IMR-90 (cell line): ENCODE data around the gene DIP2C. TPM values are rescaled to one million over a fixed set of nuclear protein-coding genes. Genes with fewer than 3 reads are reported as not detected.

Experiments used
- ATAC-seq: fragments of 200-7000 bp; cut with Tn5 transposase; 2 replicates; pipeline ENCODE4 v1.9.1; 2020; ENCODE audit warnings: low read depth, mild to moderate bottlenecking, moderate library complexity
- BruUV-seq: library from RNA; stranded (reverse); fragments of 400-500 nt; replicated peaks from 2 replicates; lab custom pipeline; 2021; lab: Mats Ljungman, UMichigan
- CTCF ChIA-PET: fragments of 300-600 bp; formaldehyde crosslinking; extraction: SDS; loops from one replicate; lab custom pipeline; 2021; ENCODE audit warnings: antibody characterized with exemption; lab: Yijun Ruan, JAX
- POLR2A ChIA-PET: fragments of 300-600 bp; sonication (Branson Sonifier 250); formaldehyde crosslinking; loops from one replicate; lab custom pipeline; 2022; ENCODE audit warnings: antibody characterized with exemption; ENCODE audit not compliant: unreplicated experiment; lab: Charles Lee
- DNase-seq: peaks from one replicate; pipeline ENCODE4 v3.0.0; 2013
- H2AFZ ChIP-seq: replicated peaks from 2 replicates; pipeline ENCODE3; 2013; ENCODE audit warnings: low read length, mild to moderate bottlenecking; ENCODE audit not compliant: poor library complexity
- H2AK5ac ChIP-seq: 2 replicates; pipeline ENCODE4 v1.6.1; 2013; ENCODE audit warnings: low read depth, low read length, inconsistent platforms
- H2AK9ac ChIP-seq: replicated peaks from 2 replicates; pipeline ENCODE3; 2013; ENCODE audit warnings: mild to moderate bottlenecking, low read depth, low read length, moderate library complexity; ENCODE audit not compliant: poor library complexity
- H2BK120ac ChIP-seq: 2 replicates; pipeline ENCODE4 v1.6.1; 2013; ENCODE audit warnings: low read depth, low read length, inconsistent platforms
- H2BK15ac ChIP-seq: 3 replicates; pipeline ENCODE4 v1.6.1; 2013; ENCODE audit warnings: low read depth, low read length, inconsistent platforms
- H2BK20ac ChIP-seq: 2 replicates; pipeline ENCODE4 v1.6.1; 2013; ENCODE audit warnings: low read depth, mild to moderate bottlenecking, inconsistent platforms, low read length, moderate library complexity
- H2BK5ac ChIP-seq: 2 replicates; pipeline ENCODE4 v1.6.1; 2013; ENCODE audit warnings: mild to moderate bottlenecking, low read depth, low read length, inconsistent platforms; ENCODE audit not compliant: poor library complexity, severe bottlenecking
- H3K14ac ChIP-seq: replicated peaks from 2 replicates; pipeline ENCODE4 v1.6.1; 2013; ENCODE audit warnings: low read depth, low read length, inconsistent platforms
- H3K18ac ChIP-seq: 2 replicates; pipeline ENCODE4 v1.6.1; 2013; ENCODE audit warnings: low read depth, low read length, control low read depth
- H3K23ac ChIP-seq: 2 replicates; pipeline ENCODE4 v1.6.1; 2013; ENCODE audit warnings: low read depth, low read length, inconsistent platforms
- H3K27ac ChIP-seq: 2 replicates; pipeline ENCODE4 v1.5.1; 2013; ENCODE audit warnings: mild to moderate bottlenecking, control low read depth, low read length; ENCODE audit not compliant: insufficient read depth
- H3K27me3 ChIP-seq: 2 replicates; pipeline ENCODE4 v1.6.1; 2013; ENCODE audit warnings: low read length; ENCODE audit not compliant: control insufficient read depth, insufficient read depth
- H3K36me3 ChIP-seq: 2 replicates; pipeline ENCODE4 v1.6.1; 2013; ENCODE audit warnings: low read length, mixed read lengths; ENCODE audit not compliant: control insufficient read depth, insufficient read depth
- H3K4ac ChIP-seq: 2 replicates; pipeline ENCODE4 v1.6.1; 2013; ENCODE audit warnings: low read depth, low read length, inconsistent platforms
- H3K4me1 ChIP-seq: 2 replicates; pipeline ENCODE4 v1.6.1; 2013; ENCODE audit warnings: low read length, mixed read lengths; ENCODE audit not compliant: control insufficient read depth, insufficient read depth
- H3K4me2 ChIP-seq: 2 replicates; pipeline ENCODE4 v1.6.1; 2013; ENCODE audit warnings: low read depth, mild to moderate bottlenecking, control low read depth, low read length, moderate library complexity
- H3K4me3 ChIP-seq: 2 replicates; pipeline ENCODE4 v1.5.1; 2013; ENCODE audit warnings: low read depth, mild to moderate bottlenecking, control low read depth, low read length, moderate library complexity; ENCODE audit not compliant: insufficient read depth
- H3K56ac ChIP-seq: 2 replicates; pipeline ENCODE4 v1.6.1; 2013; ENCODE audit warnings: low read length, inconsistent platforms; ENCODE audit not compliant: insufficient read depth; ENCODE audit errors: extremely low read depth
- H3K79me1 ChIP-seq, 2 experiments: 2 replicates each; pipeline ENCODE4 v1.6.1; 2013; ENCODE audit warnings: low read length in 2 of 2, inconsistent platforms in 1 of 2, low read depth in 1 of 2
- H3K9ac ChIP-seq: 2 replicates; pipeline ENCODE4 v1.6.1; 2013; ENCODE audit warnings: low read depth, low read length, control low read depth
- H3K9me1 ChIP-seq: 2 replicates; pipeline ENCODE4 v1.6.1; 2013; ENCODE audit warnings: low read length, inconsistent platforms; ENCODE audit not compliant: insufficient read depth
- H3K9me3 ChIP-seq: 2 replicates; pipeline ENCODE4 v1.6.1; 2013; ENCODE audit warnings: low read length; ENCODE audit not compliant: control insufficient read depth, insufficient read depth
- H4K20me1 ChIP-seq: 2 replicates; pipeline ENCODE4 v1.6.1; 2013; ENCODE audit warnings: low read length, inconsistent platforms; ENCODE audit not compliant: insufficient read depth
- H4K5ac ChIP-seq: 2 replicates; pipeline ENCODE4 v1.6.1; 2013; ENCODE audit warnings: mild to moderate bottlenecking, low read depth, low read length, control low read depth
- H4K8ac ChIP-seq, 2 experiments: 2 replicates each; pipeline ENCODE4 v1.6.1; 2013; ENCODE audit warnings: low read depth in 2 of 2, low read length in 2 of 2, control low read depth in 1 of 2, inconsistent platforms in 1 of 2
- H4K91ac ChIP-seq: 2 replicates; pipeline ENCODE4 v1.6.1; 2013; ENCODE audit warnings: low read depth, low read length, inconsistent platforms; ENCODE audit not compliant: insufficient read depth
- BHLHE40 ChIP-seq: fragments of 150-350 bp; IDR thresholded peaks from 2 replicates; pipeline ENCODE4 v1.6.1; 2016; ENCODE audit warnings: mild to moderate bottlenecking, low read depth, low read length
- CEBPB ChIP-seq: IDR thresholded peaks from 2 replicates; pipeline ENCODE4 v1.6.1; 2012; ENCODE audit warnings: low read depth, low read length, improper control_type of control experiment
- CHD1 ChIP-seq: IDR thresholded peaks from 2 replicates; pipeline ENCODE4 v1.6.1; 2012; ENCODE audit warnings: low read depth, low read length, improper control_type of control experiment
- CTCF ChIP-seq: conservative IDR thresholded peaks from 2 replicates; pipeline ENCODE4 v1.5.1; 2012; ENCODE audit warnings: mild to moderate bottlenecking, low read depth, low read length, improper control_type of control experiment
- ELK1 ChIP-seq: fragments of 150-350 bp; IDR thresholded peaks from 2 replicates; pipeline ENCODE4 v1.6.1; 2016; ENCODE audit warnings: low read depth, mild to moderate bottlenecking, low read length, moderate library complexity, borderline replicate concordance
- FOS ChIP-seq: fragments of 150-350 bp; IDR thresholded peaks from 2 replicates; pipeline ENCODE4 v1.6.1; 2016; ENCODE audit warnings: low read depth, low read length
- MAFK ChIP-seq: IDR thresholded peaks from 2 replicates; pipeline ENCODE4 v1.6.1; 2012; ENCODE audit warnings: low read depth, low read length, improper control_type of control experiment
- MAZ ChIP-seq: IDR thresholded peaks from 2 replicates; pipeline ENCODE4 v1.6.1; 2012; ENCODE audit warnings: low read depth, mild to moderate bottlenecking, low read length, improper control_type of control experiment, moderate library complexity, borderline replicate concordance
- MXI1 ChIP-seq: IDR thresholded peaks from 2 replicates; pipeline ENCODE4 v1.6.1; 2012; ENCODE audit warnings: low read depth, mild to moderate bottlenecking, low read length, moderate library complexity, borderline replicate concordance
- NFE2L2 ChIP-seq: fragments of 150-350 bp; IDR thresholded peaks from 2 replicates; pipeline ENCODE4 v1.6.1; 2016; ENCODE audit warnings: low read depth, mild to moderate bottlenecking, low read length
- POLR2A ChIP-seq: IDR thresholded peaks from 2 replicates; pipeline ENCODE4 v1.6.1; 2012; ENCODE audit warnings: mild to moderate bottlenecking, low read depth, low read length
- RAD21 ChIP-seq: IDR thresholded peaks from 2 replicates; pipeline ENCODE4 v1.6.1; 2012; ENCODE audit warnings: low read length, improper control_type of control experiment
- RCOR1 ChIP-seq: IDR thresholded peaks from 2 replicates; pipeline ENCODE4 v1.6.1; 2012; ENCODE audit warnings: mild to moderate bottlenecking, low read length, improper control_type of control experiment; ENCODE audit not compliant: insufficient replicate concordance
- RFX5 ChIP-seq: IDR thresholded peaks from 2 replicates; pipeline ENCODE4 v1.8.0; 2012; ENCODE audit warnings: low read depth, mild to moderate bottlenecking, low read length, moderate library complexity
- SMC3 ChIP-seq: fragments of 150-350 bp; IDR thresholded peaks from 2 replicates; pipeline ENCODE4 v1.6.1; 2016; ENCODE audit warnings: low read depth, mild to moderate bottlenecking, antibody characterized with exemption, low read length, moderate library complexity
- USF2 ChIP-seq: fragments of 150-350 bp; IDR thresholded peaks from 2 replicates; pipeline ENCODE4 v1.6.1; 2017; ENCODE audit warnings: mild to moderate bottlenecking, antibody characterized with exemption, low read length, low read depth
- WGBS, 2 experiments: methylation state at CpG; one replicate each; pipeline versions ENCODE4 v1.1.5 to v1.1.7; 2013; ENCODE audit warnings: missing lambda C conversion rate in 2 of 2; ENCODE audit not compliant: insufficient read length in 1 of 2; ENCODE audit errors: extremely low coverage in 2 of 2; 5-methylcytosine and 5-hydroxymethylcytosine counted together
- dilution Hi-C: fragments of 300-500 bp; cut with HindIII; formaldehyde crosslinking; loops from one replicate; pipeline ENCODE4 v1.14.3; 2018; ENCODE audit warnings: low sequenced_read_pairs; ENCODE audit not compliant: unreplicated experiment
- in situ Hi-C: fragments of 300-500 bp; cut with MboI; formaldehyde crosslinking; loops from 3 replicates; pipeline ENCODE4 v1.14.3; 2019; ENCODE audit warnings: low sequenced_read_pairs, inconsistent platforms, mixed read lengths
- intact Hi-C: fragments of 100-400 bp; cut with micrococcal nuclease; formaldehyde crosslinking; loops from 2 replicates; pipeline ENCODE4 v1.10.0; 2022
- polyA plus RNA-seq, 3 experiments: library from polyadenylated mRNA; depleted of rRNA; stranded (reverse); fragments of >200 nt; gene quantifications; 2 replicates each; pipeline ENCODE4 v1.2.3, GENCODE V29; 2012; ENCODE audit warnings: low replicate concordance in 1 of 3
- total RNA-seq: library from RNA; depleted of rRNA; stranded (reverse); fragments of >200 nt; gene quantifications from 2 replicates; pipeline ENCODE4 v1.2.3, GENCODE V29; 2012

The DIP2C gene
- total and polyA plus RNA-seq, 2 of the 4 experiments (the other 2 are of a cell fraction): 8.6 to 17.3 TPM

GRCh38 chr10:235915-236314, 453.6 kb downstream of the DIP2C start:
- Histone ChIP-seq H2BK15ac (no peak overlapping the region), H3K27me3 (no peaks in the 10 kb centered on the region), H3K36me3 (peaks cover 4% of the 10 kb centered on the region), H3K9me3 (no peaks in the 10 kb centered on the region), H3K23ac (no peak overlapping the region), H2AFZ (no peak overlapping the region), H3K9me1 (peaks cover 8% of the 10 kb centered on the region), H3K27ac (no peak overlapping the region), H4K20me1 (0 out of 2 replicates have a peak, but pooled peaks cover 1% of the 10 kb centered on the region), H4K91ac (no peak overlapping the region), H2BK20ac (no peak overlapping the region), H3K4ac (no peak overlapping the region), H3K14ac (no peak overlapping the region), H4K8ac (no peak overlapping the region), H2AK9ac (no peak overlapping the region), H2BK120ac (no peak overlapping the region), H3K79me1 (peaks cover 20 to 31% of the 10 kb centered on the region in 2 experiments), H3K4me3 (no peak overlapping the region), H2BK5ac (no peak overlapping the region), H4K5ac (no peak overlapping the region), H3K18ac (no peak overlapping the region), H3K9ac (no peak overlapping the region), H3K4me2 (no peak overlapping the region), H2AK5ac (no peak overlapping the region), H3K4me1 (no peaks in the 10 kb centered on the region; the same call in 1 of the 2 replicates), H3K56ac (no peak overlapping the region)
- CTCF ChIA-PET: no interaction called here
- dilution Hi-C loops (no loop called here), intact Hi-C loops (no loop called here), in situ Hi-C loops (no loop called here)
- POLR2A ChIA-PET: no interaction called here
- WGBS, 2 experiments: 67% methylated on average over 2 of the region's 3 CpGs; no CpG with 5 or more reads in 1 of the 2 experiments
- ATAC-seq (no peak), DNase-seq (no peak)
- no TSS peak for BruUV-seq
- no peak for TF ChIP-seq CHD1
- no peak for TF ChIP-seq RCOR1
- no peak for TF ChIP-seq CEBPB
- TF ChIP-seq SMC3: no peak
- no peak for TF ChIP-seq CTCF
- no peak for TF ChIP-seq POLR2A
- TF ChIP-seq MAFK: no peak
- TF ChIP-seq RFX5: no peak
- no peak for TF ChIP-seq ELK1
- TF ChIP-seq FOS: no peak
- no peak for TF ChIP-seq RAD21
- no peak for TF ChIP-seq MXI1
- TF ChIP-seq MAZ: no peak
- no peak for TF ChIP-seq NFE2L2
- no peak for TF ChIP-seq BHLHE40
- no peak for TF ChIP-seq USF2
